ENCODE results near the gene ASTN2.

The ASTN2 gene

GRCh38 chr9:117411547-117411946, 3.3 kb downstream of the ASTN2 start:
- no peak for ATAC-seq (ENCODE audit: low read depth)
- H3K4me3 Mint-ChIP-seq, result no peak overlapping the region
- DNase-seq (ENCODE audit: low spot score in 2 of 2), result no peak
- peaks cover 22% of the 10 kb centered on the region for H3K27me3 Mint-ChIP-seq
- no peaks in the 10 kb centered on the region for H3K4me1 Mint-ChIP-seq
- no peak overlapping the region for H3K27ac Mint-ChIP-seq
- H3K36me3 Mint-ChIP-seq, result no peaks in the 10 kb centered on the region
- peaks cover 3% of the 10 kb centered on the region for H3K9me3 Mint-ChIP-seq

GRCh38 chr9:117409321-117409720, 5.5 kb downstream of the ASTN2 start:
- Mint-ChIP-seq H3K27ac (no peak overlapping the region), H3K4me3 (no peak overlapping the region), H3K36me3 (no peaks in the 10 kb centered on the region), H3K27me3 (peaks cover 25% of the 10 kb centered on the region), H3K9me3 (peaks cover 3% of the 10 kb centered on the region), H3K4me1 (no peaks in the 10 kb centered on the region)
- ATAC-seq (ENCODE audit: low read depth) (no peak), DNase-seq (ENCODE audit: low spot score in 2 of 2) (no peak)

GRCh38 chr9:117407436-117408022, 7.3 kb downstream of the ASTN2 start:
- no peaks in the 10 kb centered on the region for H3K36me3 Mint-ChIP-seq
- H3K4me3 Mint-ChIP-seq, result no peak overlapping the region
- peaks cover 3% of the 10 kb centered on the region for H3K9me3 Mint-ChIP-seq
- H3K27me3 Mint-ChIP-seq, result peaks cover 20% of the 10 kb centered on the region
- ATAC-seq (ENCODE audit: low read depth) (no peak), DNase-seq (ENCODE audit: low spot score in 2 of 2) (no peak)
- no peaks in the 10 kb centered on the region for H3K4me1 Mint-ChIP-seq
- H3K27ac Mint-ChIP-seq, result no peak overlapping the region

GRCh38 chr9:117405950-117406705, 8.7 kb downstream of the ASTN2 start:
- ATAC-seq (ENCODE audit: low read depth) (no peak), DNase-seq (ENCODE audit: low spot score in 2 of 2) (no peak)
- H3K27me3 Mint-ChIP-seq, result peaks cover 13% of the 10 kb centered on the region
- no peaks in the 10 kb centered on the region for H3K4me1 Mint-ChIP-seq
- H3K9me3 Mint-ChIP-seq, result peaks cover 3% of the 10 kb centered on the region
- H3K4me3 Mint-ChIP-seq, result no peak overlapping the region
- H3K27ac Mint-ChIP-seq, result no peak overlapping the region
- no peaks in the 10 kb centered on the region for H3K36me3 Mint-ChIP-seq

GRCh38 chr9:117403848-117404247, 11.0 kb downstream of the ASTN2 start:
- Mint-ChIP-seq H3K36me3 (no peaks in the 10 kb centered on the region), H3K4me3 (no peak overlapping the region)
- ATAC-seq (ENCODE audit: low read depth), result no peak

GRCh38 chr9:117403403-117403811, 11.4 kb downstream of the ASTN2 start:
- H3K9me3 Mint-ChIP-seq, result peaks cover 1% of the 10 kb centered on the region
- peaks cover 8% of the 10 kb centered on the region for H3K27me3 Mint-ChIP-seq
- no peak overlapping the region for H3K4me3 Mint-ChIP-seq
- no peak overlapping the region for H3K27ac Mint-ChIP-seq
- H3K4me1 Mint-ChIP-seq, result no peaks in the 10 kb centered on the region
- DNase-seq (ENCODE audit: low spot score in 2 of 2) (no peak), ATAC-seq (ENCODE audit: low read depth) (no peak)
- H3K36me3 Mint-ChIP-seq, result no peaks in the 10 kb centered on the region

More at GRCh38 chr9:117403848-117404247, 11.0 kb downstream of the ASTN2 start:
- Mint-ChIP-seq H3K9me3 (peaks cover 1% of the 10 kb centered on the region), H3K27me3 (peaks cover 10% of the 10 kb centered on the region), H3K27ac (no peak overlapping the region), H3K4me1 (no peaks in the 10 kb centered on the region)
- no peak for DNase-seq (ENCODE audit: low spot score in 2 of 2)

GRCh38 chr9:117400171-117400570, 14.7 kb downstream of the ASTN2 start:
- DNase-seq (ENCODE audit: low spot score in 2 of 2), result no peak
- H3K36me3 Mint-ChIP-seq, result no peaks in the 10 kb centered on the region
- H3K4me3 Mint-ChIP-seq, result no peak overlapping the region
- ATAC-seq (ENCODE audit: low read depth), result no peak
- peaks cover 6% of the 10 kb centered on the region for H3K27me3 Mint-ChIP-seq
- no peaks in the 10 kb centered on the region for H3K4me1 Mint-ChIP-seq
- H3K27ac Mint-ChIP-seq, result no peak overlapping the region
- H3K9me3 Mint-ChIP-seq, result peaks cover 1% of the 10 kb centered on the region

- Mint-ChIP-seq H3K4me1 (no peaks in the 10 kb centered on the region), H3K27me3 (peaks cover 2% of the 10 kb centered on the region), H3K36me3 (no peaks in the 10 kb centered on the region), H3K27ac (no peak overlapping the region), H3K4me3 (no peak overlapping the region), H3K9me3 (no peaks in the 10 kb centered on the region)
- ATAC-seq (ENCODE audit: low read depth) (no peak), DNase-seq (ENCODE audit: low spot score in 2 of 2) (no peak)
These were observed 19.7 kb downstream of the ASTN2 start for GRCh38 chr9:117395151-117395650.

- Mint-ChIP-seq H3K27ac (no peak overlapping the region), H3K9me3 (no peaks in the 10 kb centered on the region), H3K4me1 (no peaks in the 10 kb centered on the region), H3K27me3 (peaks cover 2% of the 10 kb centered on the region), H3K4me3 (no peak overlapping the region), H3K36me3 (no peaks in the 10 kb centered on the region)
- ATAC-seq (ENCODE audit: low read depth), result no peak
- DNase-seq (ENCODE audit: low spot score in 2 of 2), result no peak
These were observed 20.2 kb downstream of the ASTN2 start for GRCh38 chr9:117394655-117395054.

- Mint-ChIP-seq H3K9me3 (no peaks in the 10 kb centered on the region), H3K27me3 (peaks cover 2% of the 10 kb centered on the region), H3K4me1 (no peaks in the 10 kb centered on the region), H3K27ac (no peak overlapping the region), H3K36me3 (no peaks in the 10 kb centered on the region), H3K4me3 (no peak overlapping the region)
- DNase-seq (ENCODE audit: low spot score in 2 of 2) (no peak), ATAC-seq (ENCODE audit: low read depth) (no peak)
These were observed 21.9 kb downstream of the ASTN2 start for GRCh38 chr9:117392992-117393391.

GRCh38 chr9:117387422-117387821, 27.4 kb downstream of the ASTN2 start:
- Mint-ChIP-seq H3K4me3 (no peak overlapping the region), H3K27ac (no peak overlapping the region), H3K27me3 (peaks cover 1% of the 10 kb centered on the region), H3K36me3 (no peaks in the 10 kb centered on the region), H3K4me1 (no peaks in the 10 kb centered on the region), H3K9me3 (no peaks in the 10 kb centered on the region)
- DNase-seq (ENCODE audit: low spot score in 2 of 2) (no peak), ATAC-seq (ENCODE audit: low read depth) (no peak)

- DNase-seq (ENCODE audit: low spot score in 2 of 2) (no peak), ATAC-seq (ENCODE audit: low read depth) (no peak)
- Mint-ChIP-seq H3K27ac (no peak overlapping the region), H3K4me3 (no peak overlapping the region), H3K4me1 (no peaks in the 10 kb centered on the region), H3K27me3 (peaks cover 1% of the 10 kb centered on the region), H3K9me3 (peaks cover 3% of the 10 kb centered on the region), H3K36me3 (no peaks in the 10 kb centered on the region)
These were observed 35.5 kb downstream of the ASTN2 start for GRCh38 chr9:117379341-117379740.

GRCh38 chr9:117377046-117377445, 37.8 kb downstream of the ASTN2 start:
- Mint-ChIP-seq H3K27me3 (peaks cover 8% of the 10 kb centered on the region), H3K36me3 (no peaks in the 10 kb centered on the region)
- no peak for DNase-seq (ENCODE audit: low spot score in 2 of 2)

GRCh38 chr9:117375956-117376355, 38.9 kb downstream of the ASTN2 start:
- H3K36me3 Mint-ChIP-seq, result no peaks in the 10 kb centered on the region
- no peak overlapping the region for H3K27ac Mint-ChIP-seq
- no peak overlapping the region for H3K4me3 Mint-ChIP-seq
- no peak for ATAC-seq (ENCODE audit: low read depth)
- H3K9me3 Mint-ChIP-seq, result peaks cover 3% of the 10 kb centered on the region
- DNase-seq (ENCODE audit: low spot score in 2 of 2), result no peak
- no peaks in the 10 kb centered on the region for H3K4me1 Mint-ChIP-seq
- peaks cover 8% of the 10 kb centered on the region for H3K27me3 Mint-ChIP-seq

More at GRCh38 chr9:117377046-117377445, 37.8 kb downstream of the ASTN2 start:
- Mint-ChIP-seq H3K4me3 (no peak overlapping the region), H3K9me3 (peaks cover 3% of the 10 kb centered on the region), H3K4me1 (no peaks in the 10 kb centered on the region), H3K27ac (no peak overlapping the region)
- no peak for ATAC-seq (ENCODE audit: low read depth)

Data from memory B cell (primary cell).